Measurements from ENCODE around the gene DBNDD1. TPM values are rescaled to one million over a fixed set of nuclear protein-coding genes. Genes with fewer than 3 reads are reported as not detected.
"Not testable (repeated sequence)": the region's sequence is repeated elsewhere in the genome, so short reads cannot be mapped to it uniquely, and the experiment has no call there.

The DBNDD1 gene
- total and polyA plus RNA-seq, 10 of the 15 experiments (the other 5 are each of a cell fraction or from before 2014, with no cell fraction given): 0.06 to 4.6 (median 0.55) TPM

DNA sequence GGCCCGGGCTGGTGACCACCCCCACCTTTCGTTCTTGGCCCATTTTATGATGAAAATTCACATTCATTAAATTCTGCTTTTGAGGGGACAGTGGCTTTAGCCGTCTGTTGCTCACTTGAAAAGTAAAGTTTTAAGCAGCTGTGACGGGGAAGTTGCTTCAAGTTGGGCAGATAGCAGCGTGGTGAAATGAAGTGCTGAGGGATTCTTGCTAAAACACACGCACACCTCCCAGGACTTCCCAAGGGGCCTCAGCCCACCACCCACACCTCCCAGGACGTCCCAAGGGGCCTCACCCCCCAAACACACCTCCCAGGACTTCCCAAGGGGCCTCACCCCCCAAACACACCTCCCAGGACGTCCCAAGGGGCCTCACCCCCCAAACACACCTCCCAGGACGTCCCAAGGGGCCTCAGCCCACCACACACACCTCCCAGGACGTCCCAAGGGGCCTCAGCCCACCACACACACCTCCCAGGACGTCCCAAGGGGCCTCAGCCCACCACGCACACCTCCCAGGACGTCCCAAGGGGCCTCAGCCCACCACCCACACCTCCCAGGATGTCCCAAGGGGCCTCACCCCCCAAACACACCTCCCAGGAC is 11.5 kb downstream of the DBNDD1 start:
- H3K27ac ChIP-seq (ENCODE audit: control insufficient read depth, insufficient read depth); H3K4me1 ChIP-seq (ENCODE audit: control insufficient read depth, insufficient read depth, low read length); BruUV-seq (replicated peaks); SMC1A ChIA-PET (ENCODE audit: uncharacterized antibody, unreplicated experiment); H3K9ac ChIP-seq (ENCODE audit: control insufficient read depth, insufficient read depth, low read length); DNase-seq (ENCODE audit: low read depth, low spot score); ATAC-seq; in situ Hi-C loops (cut with MboI); H3K27me3 ChIP-seq (replicated peaks in 1 of 2; ENCODE audit: control insufficient read depth in 2 of 2, insufficient read depth in 2 of 2, low read length in 1 of 2); intact Hi-C loops (cut with micrococcal nuclease; ENCODE audit: unreplicated experiment); H3K9me3 ChIP-seq (replicated peaks; ENCODE audit: control insufficient read depth, insufficient read depth, low read length); H3K4me3 ChIP-seq; H3K36me3 ChIP-seq (ENCODE audit: control insufficient read depth in 2 of 2, insufficient read depth in 2 of 2, low read length in 1 of 2); CTCF ChIA-PET; H3K4me2 ChIP-seq (ENCODE audit: control insufficient read depth, insufficient read depth); H4K20me1 ChIP-seq (ENCODE audit: control insufficient read depth, insufficient read depth); H3K79me2 ChIP-seq (ENCODE audit: control insufficient read depth, insufficient read depth, low read length); FAIRE-seq; H2AFZ ChIP-seq (ENCODE audit: control insufficient read depth, low read depth, low read length): not testable (repeated sequence)
- POLR2A ChIA-PET: interaction anchor here (0.9 to 1.4 kb wide), 2 partner anchors 11 to 26 kb away, joined by 4 read pairs; no protein-coding TSS in a partner anchor
- 21% methylated on average over 12 of the region's 13 CpGs for WGBS (ENCODE audit: insufficient coverage, insufficient replicate concordance, low lambda C conversion rate, missing lambda C conversion rate)
- RAD21 ChIA-PET (ENCODE audit: unreplicated experiment): interaction anchor here (1.0 kb wide), 1 partner anchor 13 kb away, joined by 3 read pairs; no protein-coding TSS in a partner anchor
- TF ChIP-seq TCF12 (IDR thresholded peaks at IDR 0.05; ENCODE audit: low read depth, low read length) (0 out of 2 replicates have a peak, but pooled peaks have one; percentile 13), BCL11A (IDR thresholded peaks at IDR 0.05; ENCODE audit: low read depth, low read length) (0 out of 2 replicates have a peak, but pooled peaks have one; percentile 6), PAX5 (IDR thresholded peaks at IDR 0.05; ENCODE audit: borderline replicate concordance, low read depth, low read length) (peak; percentile 41; the same call in 1 of the 2 replicates), MEF2B (IDR thresholded peaks at IDR 0.05; ENCODE audit: partially characterized antibody, poor library complexity, severe bottlenecking) (peak; percentile 88)

DNA sequence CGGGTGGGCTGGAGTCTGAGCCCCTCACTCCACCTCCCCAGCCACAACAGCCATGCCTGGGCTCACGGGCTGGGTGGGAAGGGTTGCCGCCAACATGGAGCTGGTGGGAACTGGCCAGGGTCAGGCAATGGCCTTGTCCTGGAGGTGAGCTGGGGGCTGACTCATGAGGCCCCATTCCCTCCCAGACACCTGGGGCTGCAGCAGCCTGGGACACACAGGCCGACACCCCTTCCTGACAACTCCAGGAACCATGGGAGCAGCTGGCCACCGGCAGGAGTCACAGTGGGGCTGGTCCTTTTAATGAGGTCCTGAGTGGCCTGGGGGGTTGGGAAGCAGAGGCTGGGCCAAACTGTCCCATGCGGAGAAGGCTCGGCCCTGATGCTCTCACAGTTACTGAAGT is 12.2 kb downstream of the DBNDD1 start:
- ATAC-seq (no peak), FAIRE-seq (no peak), DNase-seq (ENCODE audit: low read depth, low spot score) (no peak)
- Histone ChIP-seq H4K20me1 (ENCODE audit: control insufficient read depth, insufficient read depth) (0 out of 2 replicates have a peak, but pooled peaks cover 2% of the 10 kb centered on the region), H3K36me3 (ENCODE audit: control insufficient read depth in 2 of 2, insufficient read depth in 2 of 2, low read length in 1 of 2) (no peaks in the 10 kb centered on the region), H3K4me1 (ENCODE audit: control insufficient read depth, insufficient read depth, low read length) (peaks cover 9% of the 10 kb centered on the region), H3K4me3 (no peak overlapping the region), H3K27me3 (replicated peaks in 1 of 2; ENCODE audit: control insufficient read depth in 2 of 2, insufficient read depth in 2 of 2, low read length in 1 of 2) (no peaks in the 10 kb centered on the region), H3K9me3 (replicated peaks; ENCODE audit: control insufficient read depth, insufficient read depth, low read length) (no peaks in the 10 kb centered on the region), H3K79me2 (ENCODE audit: control insufficient read depth, insufficient read depth, low read length) (no peaks in the 10 kb centered on the region), H3K4me2 (ENCODE audit: control insufficient read depth, insufficient read depth) (no peak overlapping the region), H3K27ac (ENCODE audit: control insufficient read depth, insufficient read depth) (no peak overlapping the region), H3K9ac (ENCODE audit: control insufficient read depth, insufficient read depth, low read length) (no peak overlapping the region), H2AFZ (ENCODE audit: control insufficient read depth, low read depth, low read length) (no peak overlapping the region)
- ChIA-PET CTCF (no interaction called here), POLR2A (interaction anchor here (0.9 to 1.4 kb wide), 2 partner anchors 12 to 26 kb away, joined by 4 read pairs; no protein-coding TSS in a partner anchor), RAD21 (ENCODE audit: unreplicated experiment) (interaction anchor here (1.0 kb wide), 1 partner anchor 13 kb away, joined by 3 read pairs; no protein-coding TSS in a partner anchor), SMC1A (ENCODE audit: uncharacterized antibody, unreplicated experiment) (no interaction called here)
- intact Hi-C loops (cut with micrococcal nuclease; ENCODE audit: unreplicated experiment) (no loop called here), in situ Hi-C loops (cut with MboI) (no loop called here)
- BruUV-seq (replicated peaks): no TSS peak
- 77% methylated on average over 7 of the region's 7 CpGs for WGBS (ENCODE audit: insufficient coverage, insufficient replicate concordance, low lambda C conversion rate, missing lambda C conversion rate)
- TF ChIP-seq REST (IDR thresholded peaks at IDR 0.05; ENCODE audit: low read depth, low read length) (no peak), KLF5 (IDR thresholded peaks at IDR 0.05; ENCODE audit: partially characterized antibody) (no peak), NKRF (conservative IDR thresholded peaks at IDR 0.05) (no peak), ETV6 (conservative IDR thresholded peaks at IDR 0.05 in 1 of 2, IDR thresholded peaks at IDR 0.05 in 1 of 2; ENCODE audit: borderline replicate concordance in 1 of 2, low read depth in 1 of 2) (no peak), SMC3 (IDR thresholded peaks at IDR 0.05; ENCODE audit: borderline replicate concordance, low read length) (no peak), RCOR1 (conservative IDR thresholded peaks at IDR 0.05; ENCODE audit: low read depth, low read length) (no peak), POLR2A (IDR thresholded peaks at IDR 0.05; ENCODE audit: low read depth, low read length) (no peak), BMI1 (IDR thresholded peaks at IDR 0.05; ENCODE audit: borderline replicate concordance) (no peak)
